Adipocyte (in vitro differentiated cells): ENCODE results near the gene ANLN.

Experiments used
- DNase-seq: peaks from one replicate; pipeline ENCODE4 v3.0.0-alpha.2; 2015; ENCODE audit warnings: low read depth
- H3K27me3 ChIP-seq: replicated peaks from 2 replicates; pipeline ENCODE4 v1.7.0; 2013; ENCODE audit warnings: mild to moderate bottlenecking, low read length, moderate library complexity; ENCODE audit not compliant: control insufficient read depth, insufficient read depth
- H3K36me3 ChIP-seq: 2 replicates; pipeline ENCODE4 v1.7.0; 2013; ENCODE audit warnings: low read length, mild to moderate bottlenecking, moderate library complexity; ENCODE audit not compliant: control insufficient read depth, insufficient read depth, severe bottlenecking
- H3K4me1 ChIP-seq: 2 replicates; pipeline ENCODE4 v1.7.0; 2013; ENCODE audit warnings: mild to moderate bottlenecking, low read length, moderate library complexity; ENCODE audit not compliant: control insufficient read depth, insufficient read depth
- H3K4me3 ChIP-seq: 2 replicates; pipeline ENCODE4 v1.7.0; 2013; ENCODE audit warnings: mild to moderate bottlenecking, low read length, moderate library complexity
- H3K9ac ChIP-seq: 2 replicates; pipeline ENCODE4 v1.7.0; 2013; ENCODE audit warnings: mild to moderate bottlenecking, low read length, moderate library complexity
- H3K9me3 ChIP-seq: 2 replicates; pipeline ENCODE4 v1.7.0; 2013; ENCODE audit warnings: mild to moderate bottlenecking, low read length, moderate library complexity; ENCODE audit not compliant: control insufficient read depth

The ANLN gene

GRCh38 chr7:36416251-36416650, 26.6 kb downstream of the ANLN start:
- no peaks in the 10 kb centered on the region for H3K36me3 ChIP-seq
- no peak overlapping the region for H3K9ac ChIP-seq
- no peak overlapping the region for H3K4me3 ChIP-seq
- H3K9me3 ChIP-seq, result no peaks in the 10 kb centered on the region
- H3K4me1 ChIP-seq, result no peaks in the 10 kb centered on the region
- H3K27me3 ChIP-seq, result no peaks in the 10 kb centered on the region
- DNase-seq, result no peak

DNA sequence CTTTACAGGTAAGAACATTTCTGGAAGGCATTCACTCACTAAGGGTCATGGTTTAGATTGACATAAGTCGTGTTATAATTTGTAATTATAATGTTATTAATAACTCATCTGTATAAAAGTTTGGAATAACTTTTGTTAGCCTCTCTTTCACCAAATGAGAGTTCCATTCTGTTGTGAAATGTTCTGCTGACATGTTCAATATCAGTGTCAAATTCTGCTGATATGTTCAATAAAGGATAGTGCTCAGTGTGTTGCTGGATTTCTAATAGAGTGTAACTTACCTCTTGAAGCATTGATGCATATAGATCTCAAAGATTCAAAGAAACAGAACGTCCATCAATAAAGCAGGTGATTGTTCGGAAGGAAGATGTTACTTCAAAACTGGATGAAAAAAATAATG, 30.6 kb downstream of the ANLN start:
- DNase-seq, result no peak
- Histone ChIP-seq H3K27me3 (no peaks in the 10 kb centered on the region), H3K36me3 (no peaks in the 10 kb centered on the region)

DNA sequence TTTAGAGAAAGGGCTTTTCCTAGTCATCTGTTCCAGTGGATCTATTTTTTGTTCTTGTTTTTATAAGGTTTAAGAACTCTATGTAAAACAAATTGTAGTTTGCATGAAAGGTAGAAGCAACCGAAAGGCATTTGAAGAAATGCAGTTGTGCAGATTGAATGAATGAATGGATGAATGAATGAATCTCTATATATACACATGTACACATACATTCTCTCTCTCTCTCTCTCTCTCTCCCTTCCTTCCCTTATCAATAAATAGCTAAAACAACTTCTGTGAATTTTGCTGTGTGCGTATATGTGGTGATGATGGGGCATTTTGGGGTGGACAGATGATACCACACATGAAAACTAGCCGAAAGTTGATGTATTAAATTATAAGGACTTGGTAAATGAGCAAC, 32.4 kb downstream of the ANLN start:
- no peaks in the 10 kb centered on the region for H3K36me3 ChIP-seq
- no peak for DNase-seq

More for the DNA sequence above, 30.6 kb downstream of the ANLN start:
- Histone ChIP-seq H3K9ac (no peak overlapping the region), H3K4me3 (no peak overlapping the region), H3K4me1 (no peaks in the 10 kb centered on the region), H3K9me3 (no peaks in the 10 kb centered on the region)

GRCh38 chr7:36423633-36424032, 34.0 kb downstream of the ANLN start:
- no peaks in the 10 kb centered on the region for H3K9me3 ChIP-seq
- no peak for DNase-seq
- H3K9ac ChIP-seq, result no peak overlapping the region
- no peaks in the 10 kb centered on the region for H3K36me3 ChIP-seq
- H3K4me1 ChIP-seq, result no peaks in the 10 kb centered on the region
- H3K4me3 ChIP-seq, result no peak overlapping the region
- no peaks in the 10 kb centered on the region for H3K27me3 ChIP-seq

More for the DNA sequence above, 32.4 kb downstream of the ANLN start:
- Histone ChIP-seq H3K9me3 (no peaks in the 10 kb centered on the region), H3K9ac (no peak overlapping the region), H3K4me3 (no peak overlapping the region), H3K27me3 (no peaks in the 10 kb centered on the region), H3K4me1 (no peaks in the 10 kb centered on the region)

DNA sequence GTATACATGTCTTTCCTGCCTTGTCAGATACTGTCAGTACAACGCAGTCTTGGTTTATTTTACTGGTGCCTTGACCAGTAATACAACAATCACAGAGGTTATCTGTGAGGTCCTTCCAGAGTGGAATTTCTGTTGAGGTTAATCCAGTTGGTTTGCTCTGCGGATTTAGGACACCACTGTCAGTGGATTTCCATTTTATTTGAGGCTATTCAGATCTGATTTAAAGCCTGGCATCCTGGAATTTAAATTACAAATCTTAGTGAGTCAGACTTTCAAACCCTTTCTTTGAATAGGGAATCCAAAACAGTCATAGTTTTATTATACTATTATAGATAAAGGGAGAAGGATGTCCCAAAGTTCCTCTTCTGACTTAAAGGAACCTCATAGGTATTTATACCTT, 40.5 kb downstream of the ANLN start:
- H3K36me3 ChIP-seq, result no peaks in the 10 kb centered on the region
- H3K4me3 ChIP-seq, result no peak overlapping the region
- H3K9ac ChIP-seq, result no peak overlapping the region
- peaks cover 10% of the 10 kb centered on the region for H3K9me3 ChIP-seq
- DNase-seq, result no peak
- no peaks in the 10 kb centered on the region for H3K27me3 ChIP-seq
- no peaks in the 10 kb centered on the region for H3K4me1 ChIP-seq

- H3K9me3 ChIP-seq, result peaks cover 10% of the 10 kb centered on the region
- no peak overlapping the region for H3K4me3 ChIP-seq
- H3K4me1 ChIP-seq, result no peaks in the 10 kb centered on the region
- H3K9ac ChIP-seq, result no peak overlapping the region
- H3K27me3 ChIP-seq, result no peaks in the 10 kb centered on the region
- no peak for DNase-seq
- H3K36me3 ChIP-seq, result no peaks in the 10 kb centered on the region
These were observed 41.2 kb downstream of the ANLN start for GRCh38 chr7:36430881-36431280.

DNA sequence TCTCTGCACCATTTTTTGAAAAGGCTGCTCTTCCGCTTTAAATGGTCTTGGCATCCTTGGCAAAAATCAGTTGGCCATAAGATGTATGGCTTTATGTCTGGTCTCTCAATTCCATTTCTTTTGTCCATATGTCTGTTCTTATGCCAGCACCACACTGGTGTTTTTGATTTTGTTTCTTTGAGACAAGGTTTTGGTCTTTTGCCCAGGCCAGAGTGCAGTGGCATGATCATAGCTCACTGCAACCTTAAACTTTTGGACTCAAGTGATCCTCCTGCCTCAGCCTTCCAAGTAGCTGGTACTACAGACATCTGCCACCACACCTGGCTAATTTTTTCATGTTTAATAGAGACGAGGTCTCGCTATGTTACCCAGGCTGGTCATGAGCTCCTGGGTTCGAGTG, 48.5 kb downstream of the ANLN start:
- Histone ChIP-seq H3K9me3 (no peaks in the 10 kb centered on the region), H3K9ac (no peak overlapping the region), H3K27me3 (no peaks in the 10 kb centered on the region), H3K4me3 (no peak overlapping the region), H3K36me3 (no peaks in the 10 kb centered on the region), H3K4me1 (peaks cover 25% of the 10 kb centered on the region)
- no peak for DNase-seq

GRCh38 chr7:36439624-36440023, 50.0 kb downstream of the ANLN start:
- DNase-seq, result peak; percentile 11
- Histone ChIP-seq H3K4me1 (peaks cover 25% of the 10 kb centered on the region), H3K27me3 (no peaks in the 10 kb centered on the region), H3K4me3 (no peak overlapping the region), H3K9ac (no peak overlapping the region), H3K9me3 (no peaks in the 10 kb centered on the region), H3K36me3 (no peaks in the 10 kb centered on the region)

GRCh38 chr7:36440880-36441279, 51.2 kb downstream of the ANLN start:
- DNase-seq, result peak; percentile 70
- H3K36me3 ChIP-seq, result no peaks in the 10 kb centered on the region
- H3K27me3 ChIP-seq, result no peaks in the 10 kb centered on the region
- no peak overlapping the region for H3K4me3 ChIP-seq
- no peaks in the 10 kb centered on the region for H3K9me3 ChIP-seq
- H3K9ac ChIP-seq, result no peak overlapping the region
- H3K4me1 ChIP-seq, result peaks cover 25% of the 10 kb centered on the region

GRCh38 chr7:36441344-36442022, 51.8 kb downstream of the ANLN start:
- DNase-seq, result no peak

DNA sequence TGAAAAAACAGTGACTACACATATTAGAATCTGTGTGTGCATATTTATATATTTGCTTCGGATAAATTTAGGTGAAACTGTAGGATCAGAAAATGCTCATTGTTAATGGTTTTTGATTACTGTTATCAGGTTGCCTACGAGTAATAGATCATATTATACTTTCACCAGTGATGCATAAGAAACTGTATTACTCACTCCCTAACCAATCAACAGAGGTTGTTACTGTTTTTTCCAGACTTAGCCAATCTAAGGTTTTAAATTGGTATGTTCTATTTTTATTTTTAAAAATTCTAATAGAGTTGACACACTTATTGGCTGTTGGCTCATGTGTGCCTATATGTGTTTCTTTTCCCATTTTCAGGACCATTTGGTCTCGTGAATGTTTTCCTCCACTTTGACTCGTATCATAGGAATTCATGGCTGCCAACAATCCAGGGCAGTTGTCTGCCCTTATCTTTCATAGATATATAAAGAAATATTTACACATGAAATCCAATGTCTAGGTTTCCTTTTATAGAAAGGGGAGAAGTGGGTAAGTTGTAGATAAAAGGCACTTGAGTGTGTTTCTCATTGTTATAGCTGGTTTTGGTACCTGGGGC, 59.2 kb downstream of the ANLN start:
- DNase-seq, result peak; percentile 33
- H3K27me3 ChIP-seq, result no peaks in the 10 kb centered on the region
- H3K9me3 ChIP-seq, result no peaks in the 10 kb centered on the region
- no peaks in the 10 kb centered on the region for H3K36me3 ChIP-seq
- H3K4me3 ChIP-seq, result no peak overlapping the region
- no peak overlapping the region for H3K9ac ChIP-seq
- peaks cover 5% of the 10 kb centered on the region for H3K4me1 ChIP-seq

More at GRCh38 chr7:36441344-36442022, 51.8 kb downstream of the ANLN start:
- Histone ChIP-seq H3K4me3 (no peak overlapping the region), H3K9ac (no peak overlapping the region), H3K4me1 (peaks cover 25% of the 10 kb centered on the region), H3K9me3 (no peaks in the 10 kb centered on the region), H3K36me3 (no peaks in the 10 kb centered on the region), H3K27me3 (no peaks in the 10 kb centered on the region)

DNA sequence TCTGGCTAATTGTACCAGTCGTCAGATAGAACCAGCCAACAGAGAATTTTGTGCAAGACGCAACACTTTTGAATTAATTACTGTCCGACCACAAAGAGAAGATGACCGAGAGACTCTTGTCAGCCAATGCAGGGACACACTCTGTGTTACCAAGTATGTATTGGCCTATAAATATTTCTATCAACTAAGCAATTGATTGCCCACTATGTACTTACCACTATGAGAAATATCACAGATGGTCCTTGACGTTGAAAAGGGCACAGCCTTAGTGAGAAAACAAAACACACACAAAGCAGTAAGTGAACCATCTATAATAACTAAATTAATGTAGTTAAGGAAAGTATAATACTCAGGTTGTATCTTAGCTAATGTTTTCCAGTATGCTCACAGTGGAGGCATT, 60.0 kb downstream of the ANLN start:
- no peak for DNase-seq
- Histone ChIP-seq H3K4me1 (peaks cover 5% of the 10 kb centered on the region), H3K9me3 (no peaks in the 10 kb centered on the region), H3K27me3 (no peaks in the 10 kb centered on the region), H3K4me3 (no peak overlapping the region), H3K36me3 (no peaks in the 10 kb centered on the region), H3K9ac (no peak overlapping the region)
